Breast epithelium (tissue), 3 donors: ENCODE data around the gene MED20.

ENCODE experiments used
- CTCF ChIP-seq, 3 donors: fragments of 450-650 bp; IDR thresholded peaks; one replicate each; pipeline ENCODE4 v1.5.1; 2016 to 2017; ENCODE audit warnings: antibody characterized with exemption in 3 of 3, mild to moderate bottlenecking in 3 of 3, moderate library complexity in 3 of 3
- POLR2A ChIP-seq: fragments of 450-650 bp; IDR thresholded peaks from one replicate; pipeline ENCODE4 v1.6.1; 2016; ENCODE audit warnings: antibody characterized with exemption, mild to moderate bottlenecking, moderate library complexity

- TF ChIP-seq CTCF (IDR thresholded peaks at IDR 0.05) (no peak), POLR2A (no peak)
These were observed 49.2 kb downstream of the MED20 start for GRCh38 chr6:41871691-41872090.
